ENCODE data around the gene PCGF3.

DNA sequence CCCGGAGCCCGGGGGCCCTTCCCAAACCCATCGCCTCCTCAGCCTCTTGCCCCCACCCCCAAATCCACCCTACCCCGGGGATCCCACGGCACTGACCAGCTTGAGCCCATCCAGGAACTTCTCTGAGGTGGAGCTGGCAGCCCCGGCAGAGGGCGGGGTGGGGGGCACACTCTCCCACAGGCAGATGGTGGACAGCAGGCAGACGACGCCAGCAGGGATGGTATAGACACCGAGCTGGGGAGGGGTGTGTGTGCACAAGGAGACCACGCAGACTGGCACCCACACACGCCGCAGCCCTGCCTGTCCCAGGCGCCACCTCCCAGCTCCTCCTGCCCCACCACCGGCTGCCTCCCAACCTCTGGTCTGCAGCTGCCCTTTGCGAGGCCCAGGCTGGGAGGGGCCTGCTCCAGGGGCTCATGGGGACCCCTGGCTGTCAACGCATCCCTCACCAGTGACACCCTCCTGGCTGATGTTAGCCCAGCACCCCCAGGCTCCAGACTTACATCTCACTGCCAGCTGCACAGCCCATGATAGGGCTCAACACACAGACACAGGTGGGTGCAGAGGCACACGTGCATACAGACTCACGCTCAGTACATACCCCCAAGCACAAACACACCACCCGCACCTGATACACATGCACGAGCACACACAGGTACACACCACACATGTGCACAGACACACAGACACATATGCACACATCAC is 20.9 kb upstream of the PCGF3 start:
- TF ChIP-seq, protein P1, sequence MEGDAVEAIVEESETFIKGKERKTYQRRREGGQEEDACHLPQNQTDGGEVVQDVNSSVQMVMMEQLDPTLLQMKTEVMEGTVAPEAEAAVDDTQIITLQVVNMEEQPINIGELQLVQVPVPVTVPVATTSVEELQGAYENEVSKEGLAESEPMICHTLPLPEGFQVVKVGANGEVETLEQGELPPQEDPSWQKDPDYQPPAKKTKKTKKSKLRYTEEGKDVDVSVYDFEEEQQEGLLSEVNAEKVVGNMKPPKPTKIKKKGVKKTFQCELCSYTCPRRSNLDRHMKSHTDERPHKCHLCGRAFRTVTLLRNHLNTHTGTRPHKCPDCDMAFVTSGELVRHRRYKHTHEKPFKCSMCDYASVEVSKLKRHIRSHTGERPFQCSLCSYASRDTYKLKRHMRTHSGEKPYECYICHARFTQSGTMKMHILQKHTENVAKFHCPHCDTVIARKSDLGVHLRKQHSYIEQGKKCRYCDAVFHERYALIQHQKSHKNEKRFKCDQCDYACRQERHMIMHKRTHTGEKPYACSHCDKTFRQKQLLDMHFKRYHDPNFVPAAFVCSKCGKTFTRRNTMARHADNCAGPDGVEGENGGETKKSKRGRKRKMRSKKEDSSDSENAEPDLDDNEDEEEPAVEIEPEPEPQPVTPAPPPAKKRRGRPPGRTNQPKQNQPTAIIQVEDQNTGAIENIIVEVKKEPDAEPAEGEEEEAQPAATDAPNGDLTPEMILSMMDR (conservative IDR thresholded peaks at IDR 0.05; ENCODE audit: low read length), result no peak
- no peak for TF ChIP-seq EZH2phosphoT487 (IDR thresholded peaks at IDR 0.05; ENCODE audit: borderline replicate concordance)

Data from Loucy (cell line).